ENCODE measurements around the gene SLC23A1.

Gene SLC23A1

GRCh38 chr5:139343476-139343875, 39.6 kb downstream of the SLC23A1 start:
- no peak for DNase-seq
- intact Hi-C loops (cut with DNase I): loop anchor here (2.0 to 5.0 kb wide), 2 partner anchors 49 to 64 kb away; no protein-coding TSS in a partner anchor

- DNase-seq: no peak
- intact Hi-C loops (cut with DNase I): loop anchor here (2.0 to 5.0 kb wide), 2 partner anchors 48 to 65 kb away; no protein-coding TSS in a partner anchor
Observed at GRCh38 chr5:139342423-139342723, 40.7 kb downstream of the SLC23A1 start.

GRCh38 chr5:139341689-139342422, 41.2 kb downstream of the SLC23A1 start, which contains the start of gene PAIP2:
Gene PAIP2, plus strand, starts transcription at chr5:139341854. Its CDS starts 21,931 bp downstream, at chr5:139363785.
- intact Hi-C loops (cut with DNase I): loop anchor here (2.0 to 5.0 kb wide), 3 partner anchors 47 to 73 kb away; no protein-coding TSS in a partner anchor
- DNase-seq: peak; percentile 95 to 99 (median 98)

- peak in 1 of 42 donors; percentile 3 for DNase-seq
- intact Hi-C loops (cut with DNase I): loop anchor here (2.0 to 5.0 kb wide), 2 partner anchors 66 to 72 kb away; no protein-coding TSS in a partner anchor
Observed at GRCh38 chr5:139341187-139341688, 41.9 kb downstream of the SLC23A1 start.

- intact Hi-C loops (cut with DNase I): loop anchor here (2.0 to 5.0 kb wide), 2 partner anchors 67 to 71 kb away; no protein-coding TSS in a partner anchor
- DNase-seq: no peak
Observed at GRCh38 chr5:139340051-139340450, 43.0 kb downstream of the SLC23A1 start.

- DNase-seq: no peak
- intact Hi-C loops (cut with DNase I): no loop called here
Observed at GRCh38 chr5:139335811-139336210, 47.3 kb downstream of the SLC23A1 start.

Measured in head of caudate nucleus (tissue), 42 donors.